ENCODE measurements around the gene ECSIT.
A peak's percentile ranks its signal among the peaks of the same experiment; 100 is the strongest.
"Not testable (repeated sequence)": the region's sequence is repeated elsewhere in the genome, so short reads cannot be mapped to it uniquely, and the experiment has no call there.

ECSIT gene

DNA sequence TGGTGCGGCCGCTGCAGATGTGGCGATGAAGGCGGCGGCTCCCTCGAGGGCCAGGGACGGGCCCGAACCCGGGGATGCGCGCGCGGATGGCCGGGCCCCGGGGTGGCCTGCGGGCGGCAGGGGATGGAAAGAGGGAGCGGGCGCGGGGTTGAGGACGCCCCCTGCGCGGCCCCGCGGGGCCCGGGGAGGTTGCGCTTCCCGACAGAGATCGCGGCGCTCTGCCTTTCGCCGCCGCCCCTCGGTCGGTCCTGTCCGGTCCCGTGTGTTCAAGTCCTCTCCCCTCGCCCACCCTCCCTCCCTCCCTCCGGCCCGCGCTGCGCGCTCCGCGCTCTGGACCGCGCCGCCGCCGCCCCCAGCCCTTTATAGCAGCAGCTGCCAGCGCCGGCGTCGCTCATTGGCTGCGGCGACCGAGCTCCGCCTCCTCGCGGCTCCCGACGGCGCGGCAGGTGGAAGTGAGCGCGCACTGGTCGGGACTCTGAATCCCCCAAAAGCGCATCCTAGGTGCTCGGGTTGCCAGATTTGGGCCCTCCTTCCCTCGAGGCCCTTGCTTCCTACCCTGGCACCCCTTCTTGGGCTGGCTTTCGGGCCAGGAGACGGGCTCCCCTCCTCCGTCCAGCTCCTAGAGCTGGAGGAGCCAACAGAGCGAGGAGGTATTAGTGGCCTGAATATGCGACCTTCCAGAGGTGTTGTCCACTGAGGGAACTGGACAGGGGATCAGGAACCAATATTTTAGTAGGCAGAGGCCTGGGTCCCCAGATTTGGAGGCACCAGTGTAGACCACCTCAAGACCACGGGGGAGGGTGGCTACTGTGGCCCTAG, 48.0 kb downstream of the ECSIT start, which contains the start of gene ELAVL3:
ELAVL3 (minus strand) TSS at position 332 of the 819 bp plus-strand sequence. CDS start 438 bp downstream, outside the sequence.
- Histone ChIP-seq H3K4me3 (peak within 1 kb of the TSS; percentile 52), H3K27ac (no peak within 1 kb of the TSS)
- no peak for DNase-seq (ENCODE audit: low spot score)
- TF ChIP-seq, protein P1, sequence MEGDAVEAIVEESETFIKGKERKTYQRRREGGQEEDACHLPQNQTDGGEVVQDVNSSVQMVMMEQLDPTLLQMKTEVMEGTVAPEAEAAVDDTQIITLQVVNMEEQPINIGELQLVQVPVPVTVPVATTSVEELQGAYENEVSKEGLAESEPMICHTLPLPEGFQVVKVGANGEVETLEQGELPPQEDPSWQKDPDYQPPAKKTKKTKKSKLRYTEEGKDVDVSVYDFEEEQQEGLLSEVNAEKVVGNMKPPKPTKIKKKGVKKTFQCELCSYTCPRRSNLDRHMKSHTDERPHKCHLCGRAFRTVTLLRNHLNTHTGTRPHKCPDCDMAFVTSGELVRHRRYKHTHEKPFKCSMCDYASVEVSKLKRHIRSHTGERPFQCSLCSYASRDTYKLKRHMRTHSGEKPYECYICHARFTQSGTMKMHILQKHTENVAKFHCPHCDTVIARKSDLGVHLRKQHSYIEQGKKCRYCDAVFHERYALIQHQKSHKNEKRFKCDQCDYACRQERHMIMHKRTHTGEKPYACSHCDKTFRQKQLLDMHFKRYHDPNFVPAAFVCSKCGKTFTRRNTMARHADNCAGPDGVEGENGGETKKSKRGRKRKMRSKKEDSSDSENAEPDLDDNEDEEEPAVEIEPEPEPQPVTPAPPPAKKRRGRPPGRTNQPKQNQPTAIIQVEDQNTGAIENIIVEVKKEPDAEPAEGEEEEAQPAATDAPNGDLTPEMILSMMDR (IDR thresholded peaks at IDR 0.05): no peak

DNA sequence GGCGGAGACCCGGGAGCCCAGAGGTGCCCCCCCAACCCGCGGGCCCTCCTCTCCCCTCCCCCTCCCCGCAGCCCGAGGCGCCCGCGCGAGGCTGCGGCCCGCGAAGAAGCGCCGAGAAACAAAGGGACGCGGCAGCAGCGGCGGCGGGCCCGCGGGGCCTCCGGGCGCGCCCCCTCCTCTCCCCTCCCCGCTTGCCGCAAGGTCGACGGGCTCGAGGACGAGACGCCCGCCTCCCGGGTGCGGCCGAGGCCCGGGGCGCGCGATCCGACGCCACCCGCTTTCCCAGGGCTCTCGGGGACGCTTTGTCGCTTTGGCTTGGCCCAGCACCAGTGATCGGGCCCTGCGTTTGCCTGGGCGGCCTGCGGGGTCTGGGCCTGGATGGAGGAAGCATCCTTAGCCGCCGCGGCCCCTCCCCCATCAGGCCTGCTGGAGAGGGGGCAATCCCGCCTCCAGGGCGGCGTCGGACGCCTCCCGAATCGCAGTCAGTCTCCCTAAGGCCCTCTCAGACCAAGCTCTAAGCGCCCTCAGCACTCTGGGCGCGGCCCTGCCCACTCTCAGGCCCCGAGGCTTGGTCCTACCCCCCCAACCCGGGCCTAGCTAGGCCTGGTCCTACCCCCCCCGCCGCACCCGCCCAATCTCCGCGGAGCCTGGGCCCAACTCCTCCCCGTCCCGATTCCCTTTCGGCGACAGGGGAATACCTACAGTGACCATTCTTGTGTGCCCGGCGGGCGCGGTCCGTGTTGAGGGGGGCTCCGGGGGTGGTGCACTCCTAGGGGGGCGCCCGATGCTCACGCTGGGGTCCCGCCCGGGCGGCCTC, 48.8 kb downstream of the ECSIT start:
- TF ChIP-seq, protein P1 (IDR thresholded peaks at IDR 0.05): no peak
- Histone ChIP-seq H3K4me3 (peak overlapping the region; percentile 52), H3K27ac (no peak overlapping the region)
- no peak for DNase-seq (ENCODE audit: low spot score)

DNA sequence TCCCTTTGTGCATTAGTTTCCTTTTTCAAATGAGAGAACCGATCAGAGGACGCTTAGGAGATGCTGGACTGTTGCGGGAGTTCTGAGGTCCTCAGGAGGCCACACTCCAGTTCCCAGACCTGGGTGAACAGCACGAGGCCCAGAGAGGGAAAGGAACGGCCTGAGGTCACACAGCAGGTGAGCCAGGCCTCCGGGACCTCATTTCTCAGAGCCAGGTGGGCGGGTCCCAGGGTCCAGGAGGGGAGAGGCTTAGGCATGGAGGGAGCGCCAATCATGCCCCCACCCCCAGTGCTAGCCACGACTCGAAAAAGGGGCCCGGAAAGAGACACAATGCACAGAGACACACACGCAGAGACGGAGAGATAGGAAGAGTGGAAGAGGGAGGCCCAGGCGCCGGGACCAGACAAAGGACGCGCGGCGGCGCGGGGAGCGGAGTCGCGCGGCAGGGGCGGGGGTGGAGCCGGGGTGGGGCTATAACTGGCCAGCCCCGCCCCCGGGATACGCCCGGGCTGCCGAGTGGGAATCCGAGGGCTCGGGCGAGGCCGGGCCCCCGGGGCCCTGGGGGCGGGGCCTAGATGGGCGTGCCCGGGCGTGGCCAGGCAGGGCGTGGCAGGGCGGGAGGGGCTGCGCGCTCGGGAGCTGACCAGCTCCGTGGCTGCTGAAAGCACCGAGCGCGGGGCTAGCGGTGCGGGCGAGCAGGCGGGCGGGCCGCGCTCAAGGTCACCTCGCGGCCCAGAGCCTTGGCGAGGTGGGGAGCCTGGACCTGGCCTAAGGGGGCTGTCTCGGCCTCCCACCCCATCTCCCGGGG, 49.6 kb downstream of the ECSIT start:
- DNase-seq (ENCODE audit: low spot score): no peak
- Histone ChIP-seq H3K4me3 (peak overlapping the region; percentile 52), H3K27ac (no peak overlapping the region)
- TF ChIP-seq, protein P1 (IDR thresholded peaks at IDR 0.05): no peak

DNA sequence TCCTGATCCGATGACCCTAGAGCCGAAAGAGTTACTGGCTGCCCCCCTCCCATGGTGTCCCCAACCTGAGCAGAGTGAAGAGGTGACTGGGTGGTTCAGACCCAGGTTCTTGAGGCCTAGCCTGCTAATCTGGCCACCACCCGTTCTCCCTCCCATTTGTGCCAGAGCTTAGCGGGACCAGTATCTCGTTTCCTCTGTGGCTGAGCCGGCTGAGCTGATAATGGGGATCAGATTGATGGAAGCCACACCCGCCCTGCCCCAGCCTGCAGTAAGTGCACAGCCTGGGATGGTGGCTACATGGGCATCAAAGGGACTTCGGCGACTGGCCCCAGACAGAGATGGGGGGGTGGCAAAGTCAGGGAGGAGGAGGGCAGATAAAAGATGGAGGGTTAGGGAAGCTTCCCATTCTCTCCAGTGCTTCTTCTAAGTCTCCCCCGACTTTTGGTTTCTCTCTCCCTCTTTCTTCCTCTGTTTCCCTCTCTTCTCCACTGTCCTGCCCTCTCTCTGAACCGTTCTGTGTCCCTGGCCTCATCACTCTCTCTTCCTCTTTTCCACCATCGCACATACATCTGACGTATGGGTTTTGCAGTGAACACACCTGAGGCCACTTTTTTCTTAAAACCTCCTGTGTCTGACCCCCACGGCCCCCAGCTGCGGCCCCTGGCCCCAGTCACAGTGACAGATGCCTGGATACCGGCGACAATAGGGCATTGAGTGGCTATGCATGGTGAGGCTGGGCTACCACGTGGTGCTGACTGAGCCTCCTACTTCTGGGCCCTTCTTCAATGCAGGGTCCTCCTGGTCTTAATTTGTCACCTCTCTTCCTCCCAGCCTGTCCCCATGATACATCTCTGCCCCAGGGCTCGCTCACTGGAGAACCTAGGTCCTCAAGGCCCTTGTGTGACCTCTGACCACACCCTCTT, 50.5 kb downstream of the ECSIT start:
- H3K4me3 ChIP-seq: no peak overlapping the region
- TF ChIP-seq, protein P1 (IDR thresholded peaks at IDR 0.05): no peak
- no peak for DNase-seq (ENCODE audit: low spot score)
- no peak overlapping the region for H3K27ac ChIP-seq

DNA sequence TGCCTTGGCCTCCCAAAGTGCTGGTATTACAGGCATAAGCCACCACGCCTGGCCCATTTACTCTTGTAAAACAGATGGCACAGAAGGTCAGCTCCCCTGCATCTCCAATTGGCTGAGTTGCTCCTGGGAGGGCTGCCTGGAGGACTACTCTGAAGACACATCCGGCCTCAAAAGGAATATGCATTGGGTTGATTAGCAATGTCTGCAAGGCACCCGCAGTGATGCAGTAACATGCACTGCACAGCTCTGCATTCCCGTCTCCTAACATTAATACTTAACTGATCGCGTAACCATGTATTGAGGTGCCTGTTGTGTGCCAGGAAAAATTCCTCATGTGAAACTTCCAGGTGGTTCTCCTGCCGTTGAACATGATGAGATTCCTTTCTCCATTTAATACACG, 53.1 kb downstream of the ECSIT start:
- TF ChIP-seq, protein P1 (IDR thresholded peaks at IDR 0.05): no peak
- Histone ChIP-seq H3K27ac (no peak overlapping the region), H3K4me3 (no peak overlapping the region)
- DNase-seq (ENCODE audit: low spot score): no peak

DNA sequence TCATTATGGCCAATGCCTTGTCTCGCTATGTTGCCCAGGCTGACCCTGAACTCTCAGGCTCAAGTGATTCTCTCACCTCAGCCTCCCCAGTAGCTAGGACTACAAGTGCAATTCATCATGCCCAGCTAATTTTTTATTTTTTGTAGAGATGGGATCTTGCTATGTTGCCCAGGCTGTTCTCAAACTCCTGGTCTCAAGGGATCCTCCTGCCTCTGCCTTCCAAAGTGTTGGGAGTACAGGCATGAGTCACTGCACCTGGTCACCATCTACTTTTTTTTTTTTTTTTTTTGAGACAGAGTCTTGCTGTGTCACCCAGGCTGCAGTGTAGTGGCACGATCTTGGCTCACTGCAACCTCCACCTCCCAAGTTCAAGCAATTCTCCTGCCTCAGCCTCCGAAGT, 53.6 kb downstream of the ECSIT start:
- not testable (repeated sequence) for H3K4me3 ChIP-seq; DNase-seq (ENCODE audit: low spot score); H3K27ac ChIP-seq

Data from coronary artery (tissue), 2 donors.